ENCODE results near the gene FAM131C.
A peak's percentile ranks its signal among the peaks of the same experiment; 100 is the strongest.
"Not testable (repeated sequence)": the region's sequence is repeated elsewhere in the genome, so short reads cannot be mapped to it uniquely, and the experiment has no call there.

Gene FAM131C

GRCh38 chr1:16061989-16062686 lies 11.3 kb downstream of the FAM131C start:
- peak in 6 of 56 donors; percentile 16 to 64 (median 30) for DNase-seq

- DNase-seq = no peak
Measured at GRCh38 chr1:16061266-16061665, 12.2 kb downstream of the FAM131C start.

- DNase-seq = not testable (repeated sequence)
Measured at GRCh38 chr1:16058394-16059120, 14.9 kb downstream of the FAM131C start.

GRCh38 chr1:16057314-16057915 lies 16.0 kb downstream of the FAM131C start:
- DNase-seq = not testable (repeated sequence)

GRCh38 chr1:16056521-16056912 lies 16.9 kb downstream of the FAM131C start:
- DNase-seq = not testable (repeated sequence)

- peak in 46 of 56 donors; percentile 2 to 83 (median 42) for DNase-seq
Measured at GRCh38 chr1:16055613-16056520, 17.6 kb downstream of the FAM131C start.

- no peak for DNase-seq
Measured at GRCh38 chr1:16054598-16055540, 18.6 kb downstream of the FAM131C start.

- DNase-seq = no peak
Measured at GRCh38 chr1:16053781-16054502, 19.5 kb downstream of the FAM131C start.

GRCh38 chr1:16051949-16052348 lies 21.5 kb downstream of the FAM131C start:
- not testable (repeated sequence) for DNase-seq

GRCh38 chr1:16051039-16051438 lies 22.4 kb downstream of the FAM131C start:
- DNase-seq = no peak

- DNase-seq = no peak
Measured at GRCh38 chr1:16050328-16050727, 23.1 kb downstream of the FAM131C start.

GRCh38 chr1:16048573-16049189 lies 24.8 kb downstream of the FAM131C start:
- DNase-seq = peak in 2 of 56 donors; percentile 30 to 39

GRCh38 chr1:16047791-16048475 lies 25.5 kb downstream of the FAM131C start:
- no peak for DNase-seq

- no peak for DNase-seq
Measured at GRCh38 chr1:16046842-16047241, 26.6 kb downstream of the FAM131C start.

- DNase-seq = no peak
Measured at GRCh38 chr1:16043950-16044349, 29.5 kb downstream of the FAM131C start.

GRCh38 chr1:16043521-16043920 lies 29.9 kb downstream of the FAM131C start, which contains the start of gene CLCNKB:
CLCNKB (plus strand) TSS chr1:16043782; CDS start chr1:16044493, 711 bp downstream.
- no peak for DNase-seq

GRCh38 chr1:16042654-16043053 lies 30.8 kb downstream of the FAM131C start:
- DNase-seq = not testable (repeated sequence)

- DNase-seq = no peak
Measured at GRCh38 chr1:16042096-16042495, 31.4 kb downstream of the FAM131C start.
